ENCODE results near the gene CFAP54.

GRCh38 chr12:96502949-96503532, 13.7 kb downstream of the CFAP54 start:
- no peak for TF ChIP-seq POLR2A (IDR thresholded peaks at IDR 0.05; ENCODE audit: low read depth, low read length)
- no peak for TF ChIP-seq POLR2AphosphoS5 (IDR thresholded peaks at IDR 0.05; ENCODE audit: low read depth, low read length)
- TF ChIP-seq TAF1 (IDR thresholded peaks at IDR 0.05; ENCODE audit: low read depth, low read length) = no peak

All from GM12891 (cell line).